ENCODE data around the gene ELOVL3.

Gene ELOVL3

DNA sequence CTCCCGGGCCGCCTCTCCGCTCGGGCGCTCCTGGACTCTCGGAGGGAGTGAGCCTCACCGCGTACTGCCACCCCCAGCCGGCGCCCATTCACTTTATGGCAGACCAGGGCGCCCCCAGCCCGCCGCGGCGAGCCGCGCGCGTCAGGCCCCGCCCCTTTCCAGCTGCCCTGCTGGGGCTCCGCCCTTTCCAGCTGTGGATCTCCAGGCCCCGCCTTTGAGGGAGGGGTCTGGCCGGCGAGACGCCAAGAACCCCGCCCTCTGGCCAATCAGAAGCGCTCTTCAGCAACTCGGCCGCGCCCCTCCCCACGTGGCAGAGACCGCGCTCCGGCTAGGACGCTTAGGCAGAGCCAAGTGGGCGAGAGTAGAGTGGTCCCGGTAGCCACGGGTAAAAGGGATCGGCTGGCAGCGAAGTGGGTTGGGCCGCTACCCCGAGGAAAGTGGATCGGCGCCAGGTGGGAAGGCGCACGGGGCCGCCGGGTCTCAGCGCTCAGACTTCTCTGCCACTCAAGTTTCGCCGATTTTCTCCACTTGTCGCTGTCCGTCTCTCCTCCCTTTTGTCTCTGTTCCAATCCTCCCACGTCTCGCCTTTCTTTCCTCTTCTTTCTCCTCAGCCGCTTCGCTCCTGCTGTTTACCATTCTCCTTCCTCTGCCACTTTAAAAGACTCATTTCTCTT lies 15.5 kb downstream of the ELOVL3 start, which contains the start of gene PITX3:
TSS of gene PITX3 (minus strand) at position 69 of the 674 bp plus-strand sequence. CDS start 9,432 bp downstream, outside the sequence.
- no peak for TF ChIP-seq CTCF (IDR thresholded peaks at IDR 0.05; ENCODE audit: control insufficient read depth, extremely low read depth, insufficient read depth)
- H3K4me3 ChIP-seq (ENCODE audit: low read depth, low read length): peak within 1 kb of the TSS; percentile 47
- no peak for DNase-seq (ENCODE audit: low read depth)

DNA sequence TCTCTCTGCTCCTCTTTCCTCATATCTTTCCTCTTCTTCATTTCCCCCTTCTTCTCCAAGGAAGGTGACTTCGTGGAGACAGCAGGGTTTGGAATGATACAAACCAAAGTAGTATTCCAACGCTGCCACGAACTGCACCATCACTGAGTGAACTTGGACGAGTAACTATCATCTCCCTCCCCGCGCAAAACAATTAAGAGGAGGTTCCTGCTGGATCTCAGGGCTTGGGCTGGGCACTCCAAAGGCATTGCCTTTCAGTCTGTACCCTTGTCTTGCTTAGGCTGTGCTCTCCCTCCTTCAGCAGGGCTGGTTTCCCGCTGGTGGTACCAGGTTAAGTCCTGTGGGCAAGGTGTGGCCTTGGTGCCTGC lies 16.0 kb downstream of the ELOVL3 start:
- peak overlapping the region; percentile 47 for H3K4me3 ChIP-seq (ENCODE audit: low read depth, low read length)
- DNase-seq (ENCODE audit: low read depth): no peak
- TF ChIP-seq CTCF (IDR thresholded peaks at IDR 0.05; ENCODE audit: control insufficient read depth, extremely low read depth, insufficient read depth): no peak

- H3K4me3 ChIP-seq (ENCODE audit: low read depth, low read length): no peak overlapping the region
- TF ChIP-seq CTCF (IDR thresholded peaks at IDR 0.05; ENCODE audit: control insufficient read depth, extremely low read depth, insufficient read depth): no peak
- no peak for DNase-seq (ENCODE audit: low read depth)
Observed at GRCh38 chr10:102243309-102243708, 17.2 kb downstream of the ELOVL3 start.

- DNase-seq (ENCODE audit: low read depth): peak; percentile 100
- peak within 1 kb of the TSS; percentile 92 for H3K4me3 ChIP-seq (ENCODE audit: low read depth, low read length)
- TF ChIP-seq CTCF (IDR thresholded peaks at IDR 0.05; ENCODE audit: control insufficient read depth, extremely low read depth, insufficient read depth): no peak
Observed at GRCh38 chr10:102245082-102245931, 19.2 kb downstream of the ELOVL3 start, which contains the start of gene GBF1. Gene GBF1 (plus strand): TSS chr10:102245532. CDS start chr10:102258939, 13,407 bp downstream.

DNA sequence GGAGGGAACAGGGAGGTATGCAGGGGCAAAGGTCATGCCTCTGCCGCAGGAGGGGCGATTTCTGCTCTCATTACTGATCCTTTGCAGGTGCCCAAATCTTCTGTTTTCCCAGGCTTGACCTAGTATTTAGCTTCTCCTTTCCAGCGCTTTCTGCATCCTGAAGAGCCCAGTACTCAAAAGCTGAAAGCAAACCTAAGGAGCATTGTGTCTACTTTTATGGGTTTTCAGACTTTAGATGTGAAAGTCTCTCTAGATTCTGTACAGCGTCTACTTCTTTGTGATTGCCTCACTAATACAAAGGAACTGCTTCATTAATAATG lies 19.8 kb downstream of the ELOVL3 start:
- no peak for DNase-seq (ENCODE audit: low read depth)
- H3K4me3 ChIP-seq (ENCODE audit: low read depth, low read length): peak overlapping the region; percentile 92
- TF ChIP-seq CTCF (IDR thresholded peaks at IDR 0.05; ENCODE audit: control insufficient read depth, extremely low read depth, insufficient read depth): no peak

GRCh38 chr10:102246261-102246660 lies 20.2 kb downstream of the ELOVL3 start:
- H3K4me3 ChIP-seq (ENCODE audit: low read depth, low read length): peak overlapping the region; percentile 92
- no peak for DNase-seq (ENCODE audit: low read depth)
- no peak for TF ChIP-seq CTCF (IDR thresholded peaks at IDR 0.05; ENCODE audit: control insufficient read depth, extremely low read depth, insufficient read depth)

Measured in LNCaP clone FGC (cell line).